Islet precursor cell (in vitro differentiated cells): ENCODE results near the gene CYB5B.
A peak's percentile ranks its signal among the peaks of the same experiment; 100 is the strongest.

ENCODE experiments used
- DNase-seq: peaks from one replicate; pipeline ENCODE4 v3.0.0-alpha.2; 2018

CYB5B gene

DNA sequence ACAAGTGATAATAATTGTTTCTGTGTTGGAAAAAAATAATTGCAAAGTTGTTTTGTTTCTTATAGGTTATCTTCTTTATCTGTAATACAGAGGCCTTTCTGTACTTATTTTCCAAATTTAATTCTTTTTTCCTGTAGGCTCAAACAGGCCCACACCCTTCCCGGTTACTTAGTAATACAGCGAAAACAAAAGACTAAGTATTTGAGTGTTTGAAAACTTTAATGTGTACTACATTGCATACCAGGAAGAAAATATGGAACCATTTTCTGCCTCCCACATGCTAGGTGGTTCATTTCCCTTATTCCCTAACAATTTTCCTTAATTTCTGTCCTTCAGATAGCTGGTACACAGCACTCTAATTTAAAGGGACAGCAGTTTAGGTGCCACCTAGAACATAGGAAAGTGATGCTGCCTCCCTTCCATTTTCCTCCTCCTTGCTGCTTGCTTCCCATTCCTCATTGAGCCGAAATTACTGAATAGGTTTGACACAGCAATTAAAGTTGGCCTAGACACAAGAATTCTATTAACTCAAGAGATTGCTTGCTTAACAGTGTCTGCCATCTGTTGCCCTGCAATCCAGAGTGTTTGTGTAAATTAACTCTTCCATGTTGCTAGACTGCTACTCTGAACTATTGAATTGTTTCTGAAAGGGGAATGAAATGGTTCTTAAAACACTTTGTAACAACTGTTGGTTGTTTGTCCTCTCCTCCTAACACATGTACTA is 24.2 kb downstream of the CYB5B start:
- DNase-seq = no peak

DNA sequence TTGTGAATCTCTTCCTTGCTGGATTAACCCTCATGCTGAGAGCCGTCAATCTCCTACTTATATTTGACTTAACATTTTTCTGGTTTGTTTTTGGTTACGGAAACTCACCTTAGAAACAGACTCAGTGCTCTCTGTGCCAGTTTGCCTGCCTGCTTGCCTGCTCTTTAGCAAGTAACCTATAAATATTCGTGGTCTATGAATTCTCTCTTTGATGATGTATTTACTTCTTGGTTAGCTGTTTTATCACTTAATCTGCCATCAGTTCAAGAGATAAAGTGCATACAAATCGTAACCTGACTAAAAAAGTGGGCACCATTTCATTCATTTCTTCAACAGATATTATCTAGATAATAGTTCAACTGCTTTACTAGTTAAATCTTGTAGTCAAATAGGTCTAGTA is 26.7 kb downstream of the CYB5B start:
- DNase-seq = no peak

DNA sequence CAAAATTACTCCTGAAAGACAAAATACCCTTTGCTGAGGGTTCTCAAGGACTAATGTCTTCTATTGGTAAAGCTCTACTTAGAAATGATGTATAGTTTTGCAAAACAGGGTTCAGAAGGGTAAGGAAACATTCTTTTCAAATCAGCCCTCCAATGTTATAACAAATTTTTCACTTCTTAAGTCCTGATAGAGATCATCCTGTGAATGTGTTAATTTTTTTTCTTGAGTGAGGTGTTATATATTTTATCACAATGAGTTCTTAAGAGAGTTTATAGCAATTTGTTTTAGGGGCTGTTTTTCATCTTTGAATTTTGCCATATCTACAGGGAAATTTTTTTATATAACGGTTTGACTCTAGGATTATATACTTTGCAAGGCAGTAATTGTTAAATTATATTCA is 29.5 kb downstream of the CYB5B start:
- no peak for DNase-seq

DNA sequence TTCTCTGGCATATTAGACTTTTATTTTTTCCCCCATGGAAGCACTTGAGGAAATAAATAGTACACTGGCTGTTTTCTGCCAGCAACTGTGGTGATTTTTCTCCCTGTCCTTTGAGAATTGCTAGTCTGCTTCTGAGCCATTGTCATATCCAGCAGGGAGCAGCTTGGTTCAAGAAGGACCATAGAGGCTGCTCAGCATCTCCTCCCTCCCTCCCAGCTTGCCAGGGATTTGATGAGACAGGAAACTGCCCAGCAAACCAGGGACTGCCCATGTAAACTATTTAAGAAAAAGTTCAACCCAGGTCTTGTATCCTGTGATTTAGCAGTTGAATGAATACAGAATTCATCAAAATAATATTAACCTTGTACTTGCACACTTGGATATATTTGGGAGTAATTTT is 39.5 kb downstream of the CYB5B start:
- DNase-seq = no peak

DNA sequence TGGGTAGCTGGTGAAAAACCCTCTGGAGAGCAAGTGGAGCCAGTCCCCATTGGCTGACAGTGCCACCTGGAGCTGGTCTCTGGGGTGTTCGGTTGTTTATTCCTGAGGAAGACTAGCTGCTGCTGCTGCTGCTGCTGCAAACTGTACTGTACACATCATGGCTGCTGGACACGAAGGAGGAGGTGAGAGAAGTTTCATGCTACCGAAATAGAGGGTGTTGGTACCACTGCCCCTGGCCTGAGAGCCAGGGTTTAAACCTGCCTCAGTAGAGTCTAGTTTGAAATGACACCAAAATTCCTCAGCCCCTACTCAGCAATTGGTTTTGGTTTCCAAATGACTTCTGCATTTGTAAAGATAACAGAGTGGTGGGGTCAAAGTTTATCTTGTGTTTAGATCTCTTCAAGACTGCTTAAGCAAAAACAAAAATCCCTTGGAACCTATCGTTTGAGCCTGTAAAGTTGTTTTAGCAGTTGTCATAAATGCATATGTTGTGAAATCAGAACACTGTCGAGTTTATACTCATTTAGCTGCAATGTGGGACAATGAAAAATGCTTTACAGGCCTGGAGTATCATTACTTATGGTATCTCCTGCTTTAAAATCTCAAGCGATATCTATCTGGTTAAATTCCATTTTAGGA is 40.8 kb downstream of the CYB5B start:
- DNase-seq = peak; percentile 66

DNA sequence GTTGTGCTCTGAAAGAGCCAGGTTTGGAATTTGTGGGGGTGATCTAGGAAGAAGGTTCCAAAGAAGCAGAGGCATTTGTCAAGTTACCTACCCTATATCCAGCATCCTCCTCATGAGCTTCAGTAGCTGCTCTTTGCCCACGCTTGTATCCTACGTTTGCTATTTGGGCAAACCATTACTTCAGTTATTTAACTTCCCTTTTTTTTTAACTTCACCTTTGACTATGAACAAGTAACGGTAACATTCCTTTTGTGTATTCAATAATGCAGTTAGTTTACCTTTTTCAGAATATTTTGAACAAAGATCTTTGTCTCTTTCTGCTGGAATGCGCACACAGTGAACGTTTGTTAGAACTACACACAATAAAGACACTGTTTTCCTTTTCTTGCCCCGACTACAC is 41.5 kb downstream of the CYB5B start:
- no peak for DNase-seq

DNA sequence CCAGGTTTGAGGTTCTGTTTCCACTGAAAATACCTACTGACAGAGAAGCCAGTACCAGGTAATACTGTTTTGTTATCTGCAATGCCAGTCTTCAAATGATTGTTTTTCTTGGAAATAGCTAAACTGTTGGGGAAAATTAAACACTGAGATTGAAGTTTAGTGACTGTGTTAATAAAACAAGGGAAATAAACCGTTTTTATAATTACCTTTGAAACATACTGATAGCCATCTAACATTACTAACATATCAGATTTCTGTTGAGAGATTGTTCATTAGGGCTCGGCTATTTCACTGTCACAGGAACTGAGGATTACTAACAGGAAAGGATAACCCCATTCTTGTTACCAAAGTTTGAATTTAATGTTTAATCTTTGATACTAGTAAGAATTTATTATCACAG is 42.1 kb downstream of the CYB5B start:
- no peak for DNase-seq

DNA sequence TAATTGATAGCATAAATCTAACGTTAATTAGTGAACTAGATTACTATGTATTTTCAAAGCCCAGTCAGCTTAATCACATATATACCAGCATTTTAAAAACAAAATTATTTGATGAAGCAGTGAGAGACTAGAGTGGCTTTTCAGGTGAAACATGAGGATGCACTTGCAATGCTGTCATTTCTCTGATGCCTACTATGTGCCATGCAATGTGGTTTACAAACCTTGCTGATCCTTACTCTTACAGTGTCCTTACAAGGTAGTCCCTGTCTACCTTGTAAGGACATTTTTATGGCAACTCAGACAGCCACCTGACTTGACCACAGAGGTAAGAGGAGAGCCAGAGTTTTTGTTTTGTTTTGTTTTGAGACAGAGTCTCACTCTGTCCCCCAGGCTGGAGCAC is 42.7 kb downstream of the CYB5B start:
- no peak for DNase-seq

DNA sequence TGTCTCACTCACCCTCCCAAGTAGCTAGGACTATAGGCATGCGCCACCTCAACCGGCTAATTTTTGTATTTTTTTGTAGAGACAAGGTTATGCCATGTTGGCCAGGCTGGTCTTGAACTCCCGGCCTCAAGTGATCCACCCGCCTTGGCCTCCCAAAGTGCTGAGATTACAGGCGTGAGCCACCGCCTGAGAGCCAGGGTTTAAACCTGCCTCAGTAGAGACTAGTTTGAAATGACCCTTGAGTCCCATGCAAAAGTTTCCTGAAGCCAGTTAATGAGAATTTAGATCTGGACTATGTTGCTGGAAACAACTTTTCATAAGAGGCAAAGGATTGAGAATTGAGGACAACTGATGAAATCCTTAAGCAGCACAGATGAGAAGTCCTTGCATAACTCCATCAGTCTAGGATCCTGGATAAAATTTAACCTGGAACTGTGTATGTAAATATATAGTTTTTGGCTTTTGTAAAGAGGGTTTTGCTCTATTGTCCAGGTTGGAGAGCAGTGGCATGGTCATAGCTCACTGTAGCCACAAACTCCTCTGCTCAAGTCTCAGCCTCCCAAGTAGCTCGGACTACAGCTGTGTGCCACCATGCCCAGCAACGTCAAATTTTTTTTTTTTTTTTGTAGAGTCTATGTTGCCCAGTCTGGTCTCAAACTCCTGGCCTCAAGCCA is 43.2 kb downstream of the CYB5B start:
- DNase-seq = no peak

DNA sequence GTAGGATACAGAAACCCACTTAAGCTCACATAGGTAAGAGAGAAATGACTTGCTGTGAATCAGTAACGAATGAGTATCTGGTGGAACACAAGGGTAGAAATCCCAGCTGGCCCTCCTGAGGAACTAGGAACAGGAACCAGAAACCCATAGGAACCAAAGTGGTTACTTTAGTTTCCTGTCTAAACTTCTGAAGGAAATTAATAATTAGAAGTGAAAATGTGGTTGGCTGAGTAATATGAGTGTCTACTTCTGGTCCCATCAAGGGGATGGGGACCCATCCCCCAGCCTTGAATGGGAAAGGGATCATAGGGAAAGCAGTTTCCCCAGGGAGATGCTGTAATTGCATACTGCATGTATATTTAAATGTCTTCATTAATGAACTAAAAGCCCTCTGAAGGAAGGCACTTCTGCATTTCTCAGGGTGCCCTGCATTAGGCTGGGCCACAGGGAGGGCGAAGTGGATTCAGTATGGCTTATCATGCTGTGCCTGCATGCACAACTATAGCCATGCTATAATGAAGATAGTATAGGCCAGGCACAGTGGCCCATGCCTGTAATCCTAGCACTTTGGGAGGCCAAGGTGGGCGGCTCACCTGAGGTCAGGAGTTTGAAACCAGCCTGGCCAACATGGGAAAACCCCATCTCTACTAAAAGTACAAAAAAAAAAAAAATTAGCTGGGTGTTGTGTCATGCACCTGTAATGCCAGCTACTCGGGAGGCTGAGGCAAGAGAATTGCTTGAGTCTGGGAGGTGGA is 45.6 kb downstream of the CYB5B start:
- no peak for DNase-seq

DNA sequence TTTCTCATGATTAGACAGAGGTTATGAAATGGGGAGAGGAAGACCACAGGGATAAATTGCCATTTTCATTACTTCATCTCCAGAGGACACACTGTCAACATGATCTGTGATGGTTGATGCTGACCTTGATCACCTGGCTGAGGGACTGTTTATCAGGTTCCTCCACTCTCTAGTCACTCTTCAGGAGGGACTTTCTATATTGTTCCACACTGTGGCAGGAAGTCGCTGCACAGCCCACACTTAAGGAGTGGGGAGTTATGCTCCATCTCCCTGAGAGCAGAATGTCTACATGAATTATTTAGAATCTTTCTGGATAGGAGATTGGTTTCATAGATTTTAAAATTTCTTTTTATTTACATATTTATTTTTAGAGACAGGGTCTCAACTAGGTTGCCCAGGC is 46.7 kb downstream of the CYB5B start:
- no peak for DNase-seq

DNA sequence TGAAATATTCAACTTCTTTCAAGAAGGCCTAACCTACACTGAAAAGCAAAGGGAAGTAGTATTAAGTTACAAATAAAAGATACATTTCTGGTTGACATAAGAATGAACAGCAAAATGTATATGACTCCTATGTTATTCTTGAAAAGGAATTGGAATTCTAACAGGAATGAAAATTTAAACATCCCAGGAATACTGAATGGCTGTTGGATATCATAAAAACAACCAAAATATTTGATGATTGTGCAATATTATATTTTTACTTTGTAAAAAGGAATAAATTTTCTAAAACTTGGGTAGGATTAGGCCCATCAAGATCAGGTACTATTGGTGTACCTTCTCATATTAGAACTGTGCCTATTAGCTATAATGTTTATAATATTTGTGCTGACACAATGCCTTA is 50.0 kb downstream of the CYB5B start:
- DNase-seq = no peak

DNA sequence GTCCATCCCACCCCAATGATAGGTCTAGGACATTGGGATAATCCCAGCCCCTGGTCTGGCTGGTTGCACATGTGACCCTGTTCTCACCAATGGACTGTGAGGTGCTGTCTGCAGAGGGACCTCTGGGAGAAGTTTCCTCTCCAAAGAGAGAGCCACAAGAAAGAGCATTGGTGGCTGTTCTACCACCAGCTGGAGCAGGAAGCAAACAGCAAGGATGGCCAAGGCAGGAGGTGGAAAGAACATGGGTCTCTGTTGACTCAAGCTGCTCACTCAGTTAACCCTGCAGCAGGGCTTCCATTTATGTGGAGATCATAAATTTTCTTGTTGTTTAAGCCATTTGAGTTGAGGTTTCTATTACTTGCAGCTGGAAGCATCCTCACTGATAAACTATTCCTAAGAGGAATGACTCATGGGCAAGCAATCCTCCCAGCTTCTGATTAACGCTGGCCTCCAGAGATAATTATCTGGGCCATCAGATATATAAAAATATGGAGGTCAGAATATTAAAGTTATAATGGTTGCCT is 52.6 kb downstream of the CYB5B start:
- no peak for DNase-seq

DNA sequence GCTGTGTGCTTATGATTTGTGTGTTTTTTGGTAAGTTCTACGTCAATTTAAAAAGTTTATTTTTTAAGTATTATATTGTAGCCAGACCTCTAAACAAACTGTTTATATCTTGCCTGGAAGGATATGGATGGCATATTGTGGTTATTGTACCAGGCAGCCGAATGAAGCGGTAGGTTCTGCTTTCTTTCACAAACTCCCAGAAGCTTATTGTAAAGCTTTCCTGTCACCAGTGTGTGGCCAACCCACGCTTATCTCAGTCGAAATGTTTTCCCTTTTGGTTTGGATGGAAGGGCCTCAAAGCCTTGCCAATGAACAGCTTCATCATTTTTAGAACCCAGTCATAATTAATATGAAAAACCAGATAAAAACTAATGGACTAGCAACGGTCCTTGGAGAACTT is 53.1 kb downstream of the CYB5B start:
- DNase-seq = no peak

DNA sequence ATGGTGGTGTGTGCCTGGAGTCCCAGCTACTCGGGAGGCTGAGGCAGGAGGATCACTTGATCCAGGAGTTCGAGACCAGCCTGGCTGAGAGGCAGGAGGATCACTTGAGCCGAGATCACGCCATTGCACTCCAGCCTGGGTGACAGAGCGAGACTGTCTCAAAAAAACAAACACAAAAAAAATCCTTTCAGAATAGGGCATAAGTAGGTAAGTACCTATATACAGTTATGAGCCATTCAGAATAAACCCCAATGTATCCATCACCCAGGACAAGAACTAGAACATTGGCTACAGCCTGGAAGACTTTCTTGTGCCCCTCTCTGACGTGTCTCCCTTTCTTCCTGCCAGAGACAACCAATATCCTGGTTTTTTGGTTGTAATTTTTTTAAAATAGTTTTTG is 54.3 kb downstream of the CYB5B start:
- DNase-seq = no peak

DNA sequence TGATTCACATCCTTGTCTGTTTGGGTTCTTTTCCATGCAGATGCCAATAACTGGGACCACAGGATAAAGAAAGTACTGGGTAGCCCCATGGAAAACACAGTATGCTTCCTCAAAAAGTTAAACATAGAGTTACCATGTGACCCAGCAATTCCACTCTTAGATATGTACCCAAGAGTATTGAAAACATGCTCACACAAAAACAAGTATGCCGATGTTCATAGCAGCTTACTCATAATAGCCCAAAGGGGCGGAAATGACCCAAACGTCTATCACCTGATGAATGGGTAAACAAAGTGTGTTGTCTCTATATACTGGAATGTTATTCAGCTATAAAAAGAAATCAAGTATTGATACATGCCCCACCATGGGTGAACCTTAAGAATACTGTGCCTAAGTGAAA is 55.4 kb downstream of the CYB5B start:
- DNase-seq = no peak

DNA sequence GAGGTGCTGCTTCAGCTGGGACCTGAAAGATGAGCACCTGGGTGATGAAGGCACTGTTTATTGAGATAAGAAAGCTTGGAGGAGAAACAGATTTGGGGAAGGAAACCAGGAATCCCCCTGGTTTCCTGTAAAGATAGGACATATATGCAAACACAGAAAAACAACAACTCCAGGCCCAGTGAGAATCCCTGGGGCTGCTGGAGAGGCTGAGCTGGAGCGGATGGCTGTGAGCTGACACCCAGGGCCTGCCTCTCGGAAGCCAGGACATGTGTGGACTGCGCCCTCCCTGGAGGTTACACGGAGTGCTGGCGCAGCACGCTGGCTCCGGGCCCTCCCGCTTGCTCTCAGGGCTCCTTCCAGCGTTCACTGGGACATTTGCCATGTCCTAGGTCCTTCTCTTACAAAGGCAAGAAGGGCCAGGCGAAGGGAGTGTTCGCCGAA is 57.5 kb downstream of the CYB5B start:
- DNase-seq = no peak

DNA sequence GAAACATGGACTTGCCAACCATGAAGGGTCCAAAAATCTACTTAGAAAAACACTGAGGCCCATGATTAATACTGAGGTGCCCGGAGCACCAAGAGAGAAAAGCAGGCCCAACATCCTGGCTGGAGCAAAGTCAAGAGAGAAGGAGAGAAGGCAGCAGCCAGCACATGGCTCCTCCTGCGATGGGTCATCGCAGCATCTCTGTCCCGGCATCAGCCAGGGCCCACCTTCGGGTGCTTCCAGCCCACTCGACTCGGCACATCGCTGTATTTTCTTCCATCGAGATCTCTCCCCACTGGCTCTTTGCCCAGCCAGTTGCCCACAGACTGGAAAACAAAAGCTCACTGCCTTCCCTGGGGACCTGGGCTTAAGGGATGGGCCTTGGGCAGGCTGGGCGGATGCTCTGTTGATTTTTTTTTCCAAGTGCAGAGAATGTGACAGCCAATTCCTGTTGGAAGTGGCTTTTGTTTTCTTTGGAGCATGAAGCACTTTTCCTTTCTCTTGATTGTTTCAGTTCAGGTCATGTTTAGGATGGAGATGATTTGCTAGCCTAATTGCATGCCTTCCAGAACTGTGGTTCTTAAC is 58.1 kb downstream of the CYB5B start:
- DNase-seq = no peak

DNA sequence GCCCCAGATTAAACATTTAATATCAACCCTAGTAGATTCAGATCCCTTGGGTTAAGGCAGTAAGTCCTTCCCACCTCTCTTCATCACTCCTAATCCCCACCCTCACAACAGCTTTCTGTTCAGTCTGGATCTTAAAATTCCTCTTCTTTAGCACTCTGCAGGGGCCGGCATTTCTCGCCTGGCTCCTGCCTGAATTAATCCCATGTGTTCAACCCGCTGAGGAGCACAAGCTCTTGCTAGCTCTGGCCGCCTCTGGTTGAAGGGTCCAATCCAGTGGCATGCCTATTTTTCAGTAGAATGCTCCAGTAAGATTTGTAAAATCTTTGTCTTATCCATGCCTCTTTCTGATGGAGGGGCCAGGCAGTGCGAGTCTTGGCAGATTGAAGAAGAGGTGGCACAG is 59.2 kb downstream of the CYB5B start:
- DNase-seq = no peak

DNA sequence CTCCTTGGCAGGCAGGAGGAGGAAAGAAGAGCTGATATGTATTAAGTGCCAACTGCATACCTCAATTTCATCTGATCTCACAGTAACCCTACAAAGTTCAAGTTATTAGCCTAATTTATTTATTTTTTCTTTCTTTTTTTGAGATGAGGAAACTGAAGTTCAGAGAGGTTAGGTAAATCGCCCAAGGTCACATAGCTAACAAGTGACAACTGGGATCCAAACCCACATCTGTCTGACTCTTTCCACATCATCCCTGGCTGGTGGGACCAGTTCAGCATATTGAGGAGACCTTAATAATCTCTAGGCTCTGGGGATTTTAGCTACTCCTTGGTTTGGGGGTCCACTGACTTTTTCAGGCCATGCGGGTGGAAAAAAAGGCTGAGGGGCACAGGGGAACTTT is 60.9 kb downstream of the CYB5B start:
- DNase-seq = no peak

DNA sequence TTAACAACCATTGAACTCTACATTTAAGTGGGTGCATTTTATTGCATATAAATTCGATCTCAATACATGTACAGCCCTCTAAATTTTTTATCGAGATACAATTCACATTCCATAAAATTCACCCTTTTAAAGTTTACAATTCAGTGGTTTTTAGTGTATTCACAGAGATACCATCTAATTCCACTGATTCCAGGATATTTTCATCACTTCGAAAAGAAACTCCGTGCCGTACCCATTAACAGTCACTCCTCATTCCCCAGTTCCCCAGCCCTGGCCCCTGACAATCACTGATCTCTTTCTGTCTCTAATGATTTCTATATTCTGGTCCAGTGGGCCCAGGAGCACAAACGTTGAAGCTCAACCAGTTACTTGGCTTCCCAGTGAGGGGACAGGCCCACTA is 61.4 kb downstream of the CYB5B start:
- DNase-seq = no peak

DNA sequence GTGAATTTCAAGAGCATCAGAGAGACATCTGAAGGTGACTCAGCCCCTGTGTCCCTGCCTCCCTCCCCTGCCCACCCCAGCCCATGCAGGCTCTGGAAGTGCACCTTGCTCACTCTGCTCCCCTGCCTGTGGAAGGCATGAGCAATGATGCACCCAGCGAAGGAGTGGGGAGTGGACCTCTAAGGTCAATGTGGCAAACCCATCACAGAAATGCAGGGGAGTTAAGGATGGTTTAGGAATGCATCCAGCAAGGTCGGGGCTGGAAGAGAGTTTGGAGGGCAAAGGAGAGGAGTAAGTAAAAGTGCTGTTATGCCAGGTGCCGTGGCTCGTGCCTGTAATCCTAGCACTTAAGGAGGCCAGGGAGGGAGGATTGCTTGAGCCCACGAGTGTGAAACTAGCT is 61.9 kb downstream of the CYB5B start:
- no peak for DNase-seq

DNA sequence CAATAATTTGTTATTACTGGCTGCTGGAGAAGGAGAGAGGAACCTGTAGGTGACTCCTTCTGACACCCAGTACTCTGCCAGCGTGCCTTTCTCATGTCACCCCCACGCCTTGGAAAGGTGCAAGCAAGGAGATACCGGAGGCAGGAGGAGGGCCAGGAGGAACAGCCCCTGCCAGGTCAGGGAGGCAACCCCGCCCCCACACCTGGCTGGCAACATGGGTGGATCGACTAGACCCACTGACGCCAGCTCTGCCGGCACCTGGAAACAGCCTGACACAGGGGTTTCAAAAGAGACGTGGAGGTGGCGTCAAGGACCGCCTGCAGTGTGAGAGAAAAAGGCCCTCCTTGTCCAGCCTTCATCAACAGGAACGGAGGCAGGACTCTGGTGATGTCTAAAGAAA is 62.3 kb downstream of the CYB5B start:
- peak; percentile 45 for DNase-seq
